K562 (cell line): ENCODE measurements around the gene TAS2R5. TPM values are rescaled to one million over a fixed set of nuclear protein-coding genes. Genes with fewer than 3 reads are reported as not detected.

Source experiments
- ATAC-seq: fragments of 200-7000 bp; cut with Tn5 transposase; 3 replicates; pipeline ENCODE4 v1.9.1; 2020; ENCODE audit warnings: moderate library complexity
- BruUV-seq: library from RNA; stranded (reverse); fragments of 400-500 nt; replicated peaks from 2 replicates; lab custom pipeline; 2021; lab: Mats Ljungman, UMichigan
- CTCF ChIA-PET: fragments of 300-600 bp; formaldehyde crosslinking; extraction: SDS; loops from one replicate; lab custom pipeline; 2021; ENCODE audit warnings: low intra/inter-chr PET ratio; lab: Yijun Ruan, JAX
- POLR2A ChIA-PET: fragments of 300-600, 350-650 bp; sonication (Branson Sonifier 250); formaldehyde crosslinking; extraction: SDS; loops from one replicate; lab custom pipeline; 2021; ENCODE audit warnings: antibody characterized with exemption, inconsistent platforms; lab: Yijun Ruan, JAX
- DNase-seq, 4 experiments: peaks; one replicate each; pipeline versions ENCODE4 v3.0.0 to v3.0.0-alpha.2; 2011 to 2018; ENCODE audit warnings: low spot score in 3 of 4, mixed read lengths in 3 of 4; ENCODE audit errors: extremely low read depth in 1 of 4
- FAIRE-seq: peaks from 2 replicates; lab custom pipeline; 2011; peaks lifted over from hg19 to GRCh38; lab: Jason Lieb, UNC
- H2AFZ ChIP-seq: 2 replicates; pipeline ENCODE4 v1.6.0; 2011; ENCODE audit warnings: low read depth, low read length, control low read depth, inconsistent platforms
- H3K27ac ChIP-seq: fragments of 200-600 bp; 3 replicates; pipeline ENCODE4 v1.8.0; 2011; ENCODE audit warnings: low read depth, mild to moderate bottlenecking, control low read depth, inconsistent platforms, low read length, moderate library complexity, mixed read lengths; ENCODE audit errors: extremely low read depth
- H3K27me3 ChIP-seq, 2 experiments: fragments of 300-600 bp in 1 of 2; 2 replicates in 1 of 2; 3 replicates in 1 of 2; pipeline versions ENCODE4 v1.6.0 to v1.8.0; 2011; ENCODE audit warnings: inconsistent platforms in 2 of 2, low read length in 2 of 2, mild to moderate bottlenecking in 1 of 2, mixed read lengths in 1 of 2, moderate library complexity in 1 of 2; ENCODE audit not compliant: control insufficient read depth in 2 of 2, insufficient read depth in 2 of 2
- H3K36me3 ChIP-seq: fragments of 300-600 bp; 3 replicates; pipeline ENCODE4 v1.8.0; 2011; ENCODE audit warnings: mild to moderate bottlenecking, low read length, inconsistent platforms; ENCODE audit not compliant: control insufficient read depth, insufficient read depth
- H3K4me1 ChIP-seq, 2 experiments: fragments of 200-600 bp in 1 of 2; replicated peaks in 1 of 2; 2 replicates in 1 of 2; 3 replicates in 1 of 2; pipeline versions ENCODE4 v1.5.1 to v1.8.0; 2011; ENCODE audit warnings: inconsistent platforms in 2 of 2, low read length in 2 of 2, mild to moderate bottlenecking in 1 of 2, mixed read lengths in 1 of 2, moderate library complexity in 1 of 2; ENCODE audit not compliant: control insufficient read depth in 2 of 2, insufficient read depth in 2 of 2
- H3K4me2 ChIP-seq: 2 replicates; pipeline ENCODE4 v1.6.1; 2011; ENCODE audit warnings: low read length, control low read depth, inconsistent platforms, mixed read lengths; ENCODE audit not compliant: insufficient read depth
- H3K4me3 ChIP-seq: fragments of 200-600 bp; sonication (generic), shearing (Covaris generic); 2 replicates; pipeline ENCODE4 v1.5.1; 2016; ENCODE audit warnings: control low read depth, inconsistent platforms
- H3K79me2 ChIP-seq: fragments of 200-600 bp; 3 replicates; pipeline ENCODE4 v1.8.0; 2011; ENCODE audit warnings: low read length, inconsistent platforms; ENCODE audit not compliant: control insufficient read depth, insufficient read depth
- H3K9ac ChIP-seq, 2 experiments: 2 replicates each; pipeline versions ENCODE4 v1.6.0 to v1.6.1; 2011; ENCODE audit warnings: low read depth in 2 of 2, low read length in 2 of 2, control low read depth in 1 of 2, inconsistent platforms in 1 of 2, mild to moderate bottlenecking in 1 of 2, mixed read lengths in 1 of 2; ENCODE audit not compliant: insufficient read depth in 1 of 2
- H3K9me1 ChIP-seq: one replicate; pipeline ENCODE4 v1.6.0; 2011; ENCODE audit warnings: inconsistent platforms, mild to moderate bottlenecking, low read length, moderate library complexity; ENCODE audit not compliant: control insufficient read depth, insufficient read depth
- H3K9me3 ChIP-seq: replicated peaks from 2 replicates; pipeline ENCODE4 v1.5.1; 2011; ENCODE audit warnings: low read depth, low read length, inconsistent platforms; ENCODE audit not compliant: control insufficient read depth, insufficient read depth
- H4K20me1 ChIP-seq: replicated peaks from 2 replicates; pipeline ENCODE4 v1.6.1; 2011; ENCODE audit warnings: low read length, inconsistent platforms, mixed read lengths; ENCODE audit not compliant: control insufficient read depth, insufficient read depth
- BMI1 ChIP-seq: fragments of 150-350 bp; IDR thresholded peaks from 2 replicates; pipeline ENCODE4 v1.6.1; 2014; ENCODE audit warnings: low read length
- FOXK2 ChIP-seq, 2 experiments: fragments of 450-650 bp; IDR thresholded peaks in 1 of 2; conservative IDR thresholded peaks in 1 of 2; 2 replicates each; pipeline ENCODE4 v1.6.1; 2016; ENCODE audit warnings: low read depth in 2 of 2, mild to moderate bottlenecking in 1 of 2
- MIER1 ChIP-seq: fragments of 450-650 bp; IDR thresholded peaks from 2 replicates; pipeline ENCODE4 v1.6.1; 2016; ENCODE audit warnings: antibody characterized with exemption, mild to moderate bottlenecking, low read depth
- REST ChIP-seq, 2 experiments: fragments of 450-650 bp; formaldehyde crosslinking in 1 of 2; IDR thresholded peaks; 2 replicates each; pipeline versions ENCODE4 v1.4.0 to v1.6.1; 2014 to 2020; ENCODE audit warnings: mild to moderate bottlenecking in 2 of 2, borderline replicate concordance in 1 of 2, low read depth in 1 of 2
- SLC30A9 ChIP-seq: fragments of 250-450 bp; sonication (Bioruptor Pico); IDR thresholded peaks from 2 replicates; pipeline ENCODE4 v1.8.0; 2022; ENCODE audit warnings: mild to moderate bottlenecking, moderate library complexity
- ZNF778 ChIP-seq: fragments of 450-650 bp; formaldehyde crosslinking; IDR thresholded peaks from 2 replicates; pipeline ENCODE4 v1.4.0; 2020; ENCODE audit warnings: mild to moderate bottlenecking, moderate library complexity
- WGBS: fragments of 100-300 bp; shearing (Covaris generic); methylation state at CpG from one replicate; pipeline ENCODE4 v1.1.6; 2016; ENCODE audit warnings: low coverage, mixed read lengths; ENCODE audit not compliant: insufficient coverage; ENCODE audit errors: missing lambda C conversion rate; 5-methylcytosine and 5-hydroxymethylcytosine counted together
- in situ Hi-C: fragments of 300-500 bp; cut with MboI; formaldehyde crosslinking; loops from 4 replicates; pipeline ENCODE4 v1.15.0; 2018; ENCODE audit warnings: inconsistent platforms, mixed read lengths
- intact Hi-C: fragments of 100-400 bp; cut with micrococcal nuclease; formaldehyde crosslinking; loops from 2 replicates; pipeline ENCODE4 v1.14.2; 2022
- polyA plus RNA-seq, 8 experiments: library from polyadenylated mRNA; depleted of rRNA in 4 of 8; stranded (reverse) in 5 of 8; unstranded in 3 of 8; fragments of >200 nt; fragmentation: Nextera tagmentation in 2 of 8; fragmentation: Illumina TruSeq in 1 of 8; extraction: Ambion mirVana in 2 of 8; extraction: Trizol in 1 of 8; gene quantifications; 2 replicates each; pipeline versions ENCODE4 v1.2.1 to v1.2.3, GENCODE V29; 2011 to 2014; ENCODE audit warnings: inconsistent platforms in 1 of 8, missing spikeins in 1 of 8
- total RNA-seq, 7 experiments: library from RNA; depleted of rRNA in 6 of 7; stranded (reverse); fragments of >200 nt in 6 of 7; fragmentation: Illumina TruSeq in 2 of 7; extraction: Trizol in 2 of 7; gene quantifications; 2 replicates each; pipeline versions ENCODE4 v1.2.1 to v1.2.3, GENCODE V29; 2011 to 2021; ENCODE audit warnings: low replicate concordance in 1 of 7
- TF ChIP-seq, protein P1 (sequence below): IDR thresholded peaks from 2 replicates; pipeline ENCODE4 v1.6.1; 2011; ENCODE audit warnings: borderline replicate concordance, low read depth, mild to moderate bottlenecking, moderate library complexity, low read length; ENCODE audit not compliant: insufficient read depth, poor library complexity, severe bottlenecking
- TF ChIP-seq, protein P2 (sequence below): sonication (generic); formaldehyde crosslinking; IDR thresholded peaks from 2 replicates; pipeline ENCODE4 v1.8.0; 2022; ENCODE audit warnings: mild to moderate bottlenecking, low read depth, missing genetic modification reagents

Gene TAS2R5
- total and polyA plus RNA-seq, 9 of the 15 experiments (the other 6 are each of a cell fraction or from before 2014, with no cell fraction given) = 0.35 to 4.5 (median 1.4) TPM

GRCh38 chr7:141785706-141786552, 4.1 kb upstream of the TAS2R5 start:
- Histone ChIP-seq H2AFZ (no peak overlapping the region), H3K4me2 (no peak overlapping the region), H3K4me3 (no peak overlapping the region), H3K27me3 (no peaks in the 10 kb centered on the region), H3K9me1 (no peaks in the 10 kb centered on the region), H3K9me3 (no peaks in the 10 kb centered on the region), H3K9ac (no peak overlapping the region), H3K27ac (no peak overlapping the region), H3K4me1 (no peaks in the 10 kb centered on the region), H3K79me2 (peaks cover 2% of the 10 kb centered on the region; the same call in 1 of the 3 replicates), H3K36me3 (peaks cover 27% of the 10 kb centered on the region; the same call in 2 of the 3 replicates), H4K20me1 (no peaks in the 10 kb centered on the region)
- DNase-seq (peak; percentile 41 to 74 (median 54)), FAIRE-seq (peak; percentile 89), ATAC-seq (peak; percentile 95)
- intact Hi-C loops (loop anchor here (1.0 kb wide), 1 partner anchor 132 kb away; no protein-coding TSS in a partner anchor), in situ Hi-C loops (no loop called here)
- POLR2A ChIA-PET = interaction anchor here (0.6 to 1.0 kb wide), 3 partner anchors 16 to 1056 kb away, joined by 3 read pairs; no protein-coding TSS in a partner anchor
- CTCF ChIA-PET = no interaction called here
- 65% methylated on average over 13 of the region's 13 CpGs for WGBS
- BruUV-seq = no TSS peak
- TF ChIP-seq FOXK2 (conservative IDR thresholded peaks at IDR 0.05 in 1 of 2, IDR thresholded peaks at IDR 0.05 in 1 of 2; ENCODE audit: low read depth in 2 of 2) (0 out of 4 replicates have a peak, but pooled peaks have one; percentile 24 to 46), SLC30A9 (CRISPR knock-in tag) (no peak), MIER1 (no peak), REST (IDR thresholded peaks at IDR 0.05; ENCODE audit: borderline replicate concordance) (peak; percentile 21; the same call in 1 of the 2 replicates), REST (CRISPR knock-in tag; IDR thresholded peaks at IDR 0.05; ENCODE audit: low read depth) (no peak), BMI1 (no peak), ZNF778 (CRISPR knock-in tag) (no peak)
- TF ChIP-seq, protein P1, sequence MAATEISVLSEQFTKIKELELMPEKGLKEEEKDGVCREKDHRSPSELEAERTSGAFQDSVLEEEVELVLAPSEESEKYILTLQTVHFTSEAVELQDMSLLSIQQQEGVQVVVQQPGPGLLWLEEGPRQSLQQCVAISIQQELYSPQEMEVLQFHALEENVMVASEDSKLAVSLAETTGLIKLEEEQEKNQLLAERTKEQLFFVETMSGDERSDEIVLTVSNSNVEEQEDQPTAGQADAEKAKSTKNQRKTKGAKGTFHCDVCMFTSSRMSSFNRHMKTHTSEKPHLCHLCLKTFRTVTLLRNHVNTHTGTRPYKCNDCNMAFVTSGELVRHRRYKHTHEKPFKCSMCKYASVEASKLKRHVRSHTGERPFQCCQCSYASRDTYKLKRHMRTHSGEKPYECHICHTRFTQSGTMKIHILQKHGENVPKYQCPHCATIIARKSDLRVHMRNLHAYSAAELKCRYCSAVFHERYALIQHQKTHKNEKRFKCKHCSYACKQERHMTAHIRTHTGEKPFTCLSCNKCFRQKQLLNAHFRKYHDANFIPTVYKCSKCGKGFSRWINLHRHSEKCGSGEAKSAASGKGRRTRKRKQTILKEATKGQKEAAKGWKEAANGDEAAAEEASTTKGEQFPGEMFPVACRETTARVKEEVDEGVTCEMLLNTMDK = peak; percentile 15
- TF ChIP-seq, protein P2, sequence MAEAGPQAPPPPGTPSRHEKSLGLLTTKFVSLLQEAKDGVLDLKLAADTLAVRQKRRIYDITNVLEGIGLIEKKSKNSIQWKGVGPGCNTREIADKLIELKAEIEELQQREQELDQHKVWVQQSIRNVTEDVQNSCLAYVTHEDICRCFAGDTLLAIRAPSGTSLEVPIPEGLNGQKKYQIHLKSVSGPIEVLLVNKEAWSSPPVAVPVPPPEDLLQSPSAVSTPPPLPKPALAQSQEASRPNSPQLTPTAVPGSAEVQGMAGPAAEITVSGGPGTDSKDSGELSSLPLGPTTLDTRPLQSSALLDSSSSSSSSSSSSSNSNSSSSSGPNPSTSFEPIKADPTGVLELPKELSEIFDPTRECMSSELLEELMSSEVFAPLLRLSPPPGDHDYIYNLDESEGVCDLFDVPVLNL = no peak
